CD8-positive, alpha-beta memory T cell (primary cell): ENCODE results near the gene SYTL2. TPM values are rescaled to one million over a fixed set of nuclear protein-coding genes. Genes with fewer than 3 reads are reported as not detected.

Experiments used
- CTCF ChIA-PET: fragments of 350-600 bp; sonication (Branson Sonifier 250); formaldehyde crosslinking; loops from one replicate; lab custom pipeline; 2021; ENCODE audit warnings: antibody characterized with exemption; lab: Charles Lee
- POLR2A ChIA-PET: fragments of 350-600 bp; sonication (Branson Sonifier 250); formaldehyde crosslinking; loops from one replicate; lab custom pipeline; 2021; ENCODE audit warnings: antibody characterized with exemption; lab: Charles Lee
- DNase-seq, 5 donors: peaks; one replicate each; pipeline versions ENCODE4 v3.0.0 to v3.0.0-alpha.2; 2020 to 2022; ENCODE audit warnings: mixed read lengths in 1 of 5
- H3K27ac ChIP-seq: one replicate; pipeline ENCODE4 v1.7.0; 2013; ENCODE audit warnings: low read depth, mild to moderate bottlenecking, low read length, moderate library complexity
- H3K27me3 ChIP-seq: 2 replicates; pipeline ENCODE4 v1.7.0; 2013; ENCODE audit warnings: low read length, mild to moderate bottlenecking; ENCODE audit not compliant: insufficient read depth, poor library complexity, severe bottlenecking
- H3K36me3 ChIP-seq: 2 replicates; pipeline ENCODE4 v1.7.0; 2013; ENCODE audit warnings: mild to moderate bottlenecking, low read length, moderate library complexity; ENCODE audit not compliant: insufficient read depth
- H3K4me1 ChIP-seq: 2 replicates; pipeline ENCODE4 v1.7.0; 2013; ENCODE audit warnings: mild to moderate bottlenecking, low read length, moderate library complexity; ENCODE audit not compliant: insufficient read depth
- H3K4me3 ChIP-seq: 2 replicates; pipeline ENCODE4 v1.7.0; 2013; ENCODE audit warnings: mild to moderate bottlenecking, low read length
- H3K9me3 ChIP-seq: 2 replicates; pipeline ENCODE4 v1.7.0; 2013; ENCODE audit warnings: mild to moderate bottlenecking, low read length
- H3K27ac Mint-ChIP-seq, 8 donors: one replicate each; pipeline ENCODE4 v1.8.0; 2020 to 2021; ENCODE audit warnings: mixed read lengths in 8 of 8, mild to moderate bottlenecking in 6 of 8, inconsistent platforms in 3 of 8, moderate library complexity in 3 of 8
- H3K27me3 Mint-ChIP-seq, 2 donors: one replicate each; pipeline ENCODE4 v1.8.0; 2020 to 2021; ENCODE audit warnings: mixed read lengths in 2 of 2, mild to moderate bottlenecking in 1 of 2, moderate library complexity in 1 of 2
- H3K36me3 Mint-ChIP-seq, 3 donors: one replicate each; pipeline ENCODE4 v1.8.0; 2020 to 2021; ENCODE audit warnings: mixed read lengths in 3 of 3, inconsistent platforms in 1 of 3, mild to moderate bottlenecking in 1 of 3
- H3K4me1 Mint-ChIP-seq, 3 donors: one replicate each; pipeline ENCODE4 v1.8.0; 2020 to 2021; ENCODE audit warnings: mixed read lengths in 3 of 3, inconsistent platforms in 1 of 3, mild to moderate bottlenecking in 1 of 3
- H3K4me3 Mint-ChIP-seq, 7 donors: one replicate each; pipeline ENCODE4 v1.8.0; 2020 to 2021; ENCODE audit warnings: mixed read lengths in 7 of 7, mild to moderate bottlenecking in 6 of 7, moderate library complexity in 4 of 7, inconsistent platforms in 2 of 7
- H3K9me3 Mint-ChIP-seq, 5 donors: one replicate each; pipeline ENCODE4 v1.8.0; 2020 to 2022; ENCODE audit warnings: mixed read lengths in 5 of 5, mild to moderate bottlenecking in 3 of 5, moderate library complexity in 2 of 5, inconsistent platforms in 1 of 5
- polyA plus RNA-seq: library from polyadenylated mRNA; unstranded; fragments of 300-500 nt; fragmentation: Illumina TruSeq; gene quantifications from one replicate; pipeline ENCODE4 v1.2.3, GENCODE V29; 2021
- total RNA-seq, 2 experiments: library from RNA; stranded (reverse); gene quantifications; one replicate each; pipeline ENCODE4 v1.2.3, GENCODE V29; 2021

The SYTL2 gene
- total and polyA plus RNA-seq, 3 experiments from 2014 or later = 12.4 to 52.3 (median 13.2) TPM

DNA sequence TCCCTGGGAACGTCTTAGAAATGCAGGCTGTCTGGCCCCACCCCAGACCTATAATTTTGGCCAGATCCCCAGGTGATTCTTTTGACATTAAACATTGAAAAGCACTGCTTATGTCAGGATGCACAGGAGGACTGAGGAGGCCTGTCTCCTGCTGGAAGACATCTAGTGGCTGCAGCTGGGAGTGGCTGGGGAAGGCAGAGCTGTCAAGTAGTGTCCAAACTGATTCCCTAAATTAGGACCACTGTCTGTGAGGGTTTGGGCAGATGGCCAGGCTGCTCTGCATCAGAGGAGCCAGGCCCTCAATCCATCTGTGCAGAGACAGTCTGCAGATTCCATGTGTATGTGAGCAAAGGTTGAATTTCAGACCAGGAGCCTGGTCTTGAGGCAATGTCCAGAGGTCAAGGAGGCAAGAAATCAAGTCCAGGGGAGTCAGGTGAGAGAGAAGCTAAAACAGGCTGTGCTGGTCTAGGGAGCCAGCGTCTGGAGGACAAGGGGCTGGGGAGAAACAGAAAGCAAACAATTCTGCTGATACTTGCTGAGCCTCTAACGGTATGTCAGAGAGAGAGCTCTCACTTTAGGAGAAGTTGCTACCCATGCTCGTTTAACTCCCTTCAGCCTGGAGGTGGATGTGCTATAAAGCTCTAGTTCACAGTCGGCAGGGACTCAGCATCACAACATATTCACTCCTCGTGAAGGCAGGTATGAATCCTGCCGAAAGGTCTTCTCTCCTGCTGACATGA, 15.3 kb upstream of the SYTL2 start:
- Histone ChIP-seq H3K4me1 (peaks cover 62% of the 10 kb centered on the region), H3K27me3 (no peaks in the 10 kb centered on the region), H3K9me3 (no peaks in the 10 kb centered on the region), H3K36me3 (no peaks in the 10 kb centered on the region), H3K27ac (no peak overlapping the region), H3K4me3 (no peak overlapping the region)
- POLR2A ChIA-PET = interaction anchor here (1.4 kb wide), 1 partner anchor 14 kb away, joined by 3 read pairs; no protein-coding TSS in a partner anchor
- CTCF ChIA-PET = interaction anchor here (0.7 to 4.2 kb wide), 7 partner anchors 12 to 161 kb away, joined by 3 to 28 read pairs (median 4); partner anchors contain the start of genes CCDC83 and CREBZF
- no peaks in the 10 kb centered on the region for H3K27me3 Mint-ChIP-seq
- no peaks in the 10 kb centered on the region for H3K9me3 Mint-ChIP-seq
- peak in 1 of 5 donors; percentile 30 for DNase-seq
- H3K36me3 Mint-ChIP-seq = no peaks in the 10 kb centered on the region
- H3K4me1 Mint-ChIP-seq = peaks cover 60 to 74% (median 74%) of the 10 kb centered on the region in 3 donors
- peak overlapping the region in 6 of 7 donors; percentile 29 to 80 (median 39) for H3K4me3 Mint-ChIP-seq
- H3K27ac Mint-ChIP-seq = peak overlapping the region; percentile 89 to 98 (median 96)

DNA sequence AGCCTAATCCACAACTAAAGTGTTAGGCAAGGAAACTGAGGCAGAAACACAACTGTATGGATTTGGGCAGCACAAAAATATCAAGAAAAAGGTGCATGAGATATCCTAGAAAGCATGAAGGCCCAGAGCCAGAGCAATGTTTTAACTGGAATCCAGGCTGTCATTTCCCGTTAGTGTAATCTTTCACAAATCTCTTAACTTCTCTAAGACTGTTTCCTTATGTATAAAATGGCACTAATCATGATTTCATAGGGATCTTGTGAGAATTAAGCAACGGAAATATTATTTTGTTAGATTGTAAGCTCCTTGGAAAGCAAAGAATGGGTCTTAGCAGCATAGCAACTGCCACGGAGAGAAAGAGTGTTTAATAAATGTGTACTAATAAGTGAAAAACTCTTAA, 14.7 kb upstream of the SYTL2 start:
- Histone ChIP-seq H3K9me3 (no peaks in the 10 kb centered on the region), H3K36me3 (no peaks in the 10 kb centered on the region), H3K4me3 (no peak overlapping the region), H3K27ac (no peak overlapping the region), H3K27me3 (no peaks in the 10 kb centered on the region), H3K4me1 (peaks cover 62% of the 10 kb centered on the region)
- ChIA-PET POLR2A (interaction anchor here (1.4 to 1.9 kb wide), 2 partner anchors 11 to 14 kb away, joined by 3 to 4 read pairs; no protein-coding TSS in a partner anchor), CTCF (interaction anchor here (0.7 to 4.2 kb wide), 9 partner anchors 15 to 162 kb away, joined by 3 to 28 read pairs (median 4); partner anchors contain the start of gene CCDC83)
- H3K27ac Mint-ChIP-seq = peak overlapping the region; percentile 89 to 98 (median 96)
- no peak for DNase-seq
- H3K4me3 Mint-ChIP-seq = peak overlapping the region in 2 of 7 donors; percentile 24 to 49
- H3K36me3 Mint-ChIP-seq = no peaks in the 10 kb centered on the region
- no peaks in the 10 kb centered on the region for H3K9me3 Mint-ChIP-seq
- peaks cover 63 to 77% (median 77%) of the 10 kb centered on the region in 3 donors for H3K4me1 Mint-ChIP-seq
- H3K27me3 Mint-ChIP-seq = no peaks in the 10 kb centered on the region

GRCh38 chr11:85823816-85824215, 12.9 kb upstream of the SYTL2 start:
- Histone ChIP-seq H3K9me3 (no peaks in the 10 kb centered on the region), H3K27ac (no peak overlapping the region), H3K27me3 (no peaks in the 10 kb centered on the region), H3K4me1 (peaks cover 62% of the 10 kb centered on the region), H3K4me3 (peak overlapping the region; percentile 16), H3K36me3 (no peaks in the 10 kb centered on the region)
- no peaks in the 10 kb centered on the region for H3K9me3 Mint-ChIP-seq
- H3K27me3 Mint-ChIP-seq = no peaks in the 10 kb centered on the region
- peaks cover 63 to 77% (median 77%) of the 10 kb centered on the region in 3 donors for H3K4me1 Mint-ChIP-seq
- peak overlapping the region; percentile 38 to 88 (median 72) for H3K4me3 Mint-ChIP-seq
- ChIA-PET CTCF (interaction anchor here (0.6 to 4.2 kb wide), 7 partner anchors 10 to 176 kb away, joined by 3 to 28 read pairs (median 6); partner anchors contain the start of genes CCDC83 and TMEM126A), POLR2A (interaction anchor here (0.5 to 1.9 kb wide), 6 partner anchors 13 to 159 kb away, joined by 3 to 21 read pairs (median 4); partner anchors contain the start of gene CREBZF)
- H3K27ac Mint-ChIP-seq = peak overlapping the region; percentile 79 to 99 (median 96)
- no peaks in the 10 kb centered on the region for H3K36me3 Mint-ChIP-seq
- peak; percentile 54 to 94 (median 85) for DNase-seq

GRCh38 chr11:85822814-85823213, 11.9 kb upstream of the SYTL2 start:
- Histone ChIP-seq H3K9me3 (no peaks in the 10 kb centered on the region), H3K36me3 (no peaks in the 10 kb centered on the region), H3K4me1 (peaks cover 56% of the 10 kb centered on the region), H3K4me3 (peak overlapping the region; percentile 20), H3K27me3 (no peaks in the 10 kb centered on the region), H3K27ac (no peak overlapping the region)
- peak overlapping the region in 3 of 7 donors; percentile 13 to 48 (median 48) for H3K4me3 Mint-ChIP-seq
- CTCF ChIA-PET = interaction anchor here (1.9 kb wide), 1 partner anchor 13 kb away, joined by 7 read pairs; the partner anchor contains the start of gene SYTL2
- H3K9me3 Mint-ChIP-seq = no peaks in the 10 kb centered on the region
- peak overlapping the region; percentile 56 to 98 (median 92) for H3K27ac Mint-ChIP-seq
- H3K27me3 Mint-ChIP-seq = no peaks in the 10 kb centered on the region
- DNase-seq = no peak
- peaks cover 62 to 68% (median 67%) of the 10 kb centered on the region in 3 donors for H3K4me1 Mint-ChIP-seq
- POLR2A ChIA-PET = no interaction called here
- no peaks in the 10 kb centered on the region for H3K36me3 Mint-ChIP-seq

DNA sequence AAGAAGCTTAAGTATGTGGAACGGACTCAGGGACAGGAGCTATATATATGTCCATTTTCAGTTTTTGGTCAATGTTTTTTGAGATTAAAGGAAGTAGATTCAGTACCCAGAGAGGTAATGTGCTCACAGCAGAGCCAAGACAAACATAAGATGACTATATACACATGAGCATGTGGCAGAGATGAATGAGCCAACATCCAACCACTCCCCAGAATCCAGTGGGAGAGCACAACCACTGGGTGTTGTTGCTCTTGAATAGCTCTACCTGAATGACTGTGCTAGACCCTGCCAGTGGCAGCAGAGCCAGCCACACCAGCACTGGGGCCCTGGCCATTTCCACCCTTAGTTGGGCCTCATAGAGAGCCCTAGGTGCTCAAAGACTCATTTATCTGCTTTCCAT, 10.7 kb upstream of the SYTL2 start:
- H3K27me3 Mint-ChIP-seq = no peaks in the 10 kb centered on the region
- DNase-seq = no peak
- H3K4me1 ChIP-seq = peaks cover 44% of the 10 kb centered on the region
- no peak overlapping the region for H3K4me3 ChIP-seq
- no peaks in the 10 kb centered on the region for H3K9me3 Mint-ChIP-seq
- CTCF ChIA-PET = interaction anchor here (1.5 to 1.9 kb wide), 2 partner anchors 12 to 33 kb away, joined by 6 to 7 read pairs; partner anchors contain the start of genes CCDC83 and SYTL2
- no peaks in the 10 kb centered on the region for H3K9me3 ChIP-seq
- POLR2A ChIA-PET = no interaction called here
- H3K27ac ChIP-seq = no peak overlapping the region
- no peaks in the 10 kb centered on the region for H3K36me3 ChIP-seq
- no peaks in the 10 kb centered on the region for H3K27me3 ChIP-seq
- H3K4me3 Mint-ChIP-seq = no peak overlapping the region
- peaks cover 51 to 56% (median 55%) of the 10 kb centered on the region in 3 donors for H3K4me1 Mint-ChIP-seq
- H3K36me3 Mint-ChIP-seq = no peaks in the 10 kb centered on the region
- peak overlapping the region in 6 of 8 donors; percentile 19 to 98 (median 87) for H3K27ac Mint-ChIP-seq

DNA sequence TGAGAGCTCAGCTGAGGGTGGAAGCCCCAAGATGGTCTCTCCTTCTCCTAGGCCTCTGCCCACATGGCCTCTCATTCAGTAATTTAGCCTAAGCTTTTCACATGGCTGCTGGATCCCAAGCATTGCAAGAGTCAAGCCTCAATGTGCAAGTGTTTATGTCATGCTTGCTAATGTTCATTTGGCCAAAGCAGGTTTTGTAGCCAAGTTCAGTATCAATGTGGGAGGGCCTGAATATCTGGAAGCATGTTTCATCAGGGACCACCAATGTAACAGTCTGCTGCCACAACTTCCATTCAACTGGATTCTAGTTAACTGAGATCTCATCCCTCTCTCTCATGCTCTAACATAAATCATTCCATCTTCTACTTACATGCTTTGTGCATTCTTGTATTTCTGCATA, 8.5 kb upstream of the SYTL2 start:
- Histone ChIP-seq H3K27me3 (no peaks in the 10 kb centered on the region), H3K27ac (no peak overlapping the region), H3K36me3 (no peaks in the 10 kb centered on the region), H3K4me1 (peaks cover 26% of the 10 kb centered on the region), H3K4me3 (no peak overlapping the region), H3K9me3 (no peaks in the 10 kb centered on the region)
- H3K27me3 Mint-ChIP-seq = no peaks in the 10 kb centered on the region
- H3K4me1 Mint-ChIP-seq = peaks cover 32 to 39% (median 37%) of the 10 kb centered on the region in 3 donors
- no peak overlapping the region for H3K4me3 Mint-ChIP-seq
- DNase-seq = no peak
- CTCF ChIA-PET = interaction anchor here (1.1 to 1.2 kb wide), 2 partner anchors 36 to 154 kb away, joined by 3 to 5 read pairs; partner anchors contain the start of genes CCDC83 and CREBZF
- H3K27ac Mint-ChIP-seq = peak overlapping the region in 1 of 8 donors; percentile 15
- no peaks in the 10 kb centered on the region for H3K36me3 Mint-ChIP-seq
- H3K9me3 Mint-ChIP-seq = no peaks in the 10 kb centered on the region
- POLR2A ChIA-PET = no interaction called here

- POLR2A ChIA-PET = interaction anchor here (1.1 to 1.7 kb wide), 2 partner anchors 10 to 66 kb away, joined by 3 to 4 read pairs; no protein-coding TSS in a partner anchor
These were observed 4.4 kb upstream of the SYTL2 start for GRCh38 chr11:85815186-85815931.

More at GRCh38 chr11:85815186-85815931, 4.4 kb upstream of the SYTL2 start:
- no peak for DNase-seq
- H3K4me3 ChIP-seq = no peak overlapping the region
- no peak overlapping the region for H3K27ac ChIP-seq
- no peaks in the 10 kb centered on the region for H3K9me3 ChIP-seq
- H3K27me3 ChIP-seq = no peaks in the 10 kb centered on the region
- Mint-ChIP-seq H3K36me3 (peaks cover 0 to 3% (median 0%) of the 10 kb centered on the region in 3 donors), H3K27me3 (no peaks in the 10 kb centered on the region), H3K4me1 (peaks cover 14 to 27% (median 24%) of the 10 kb centered on the region in 3 donors), H3K27ac (peak overlapping the region in 1 of 8 donors; percentile 10), H3K9me3 (no peaks in the 10 kb centered on the region), H3K4me3 (peak overlapping the region in 1 of 7 donors; percentile 3)
- no peaks in the 10 kb centered on the region for H3K36me3 ChIP-seq
- H3K4me1 ChIP-seq = peaks cover 7% of the 10 kb centered on the region
- CTCF ChIA-PET = interaction anchor here (1.2 to 2.5 kb wide), 4 partner anchors 8 to 476 kb away, joined by 3 to 9 read pairs (median 4); partner anchors contain the start of gene CCDC83
